HEK293 (cell line): ENCODE results near the gene SRCIN1.

Experiments
- ZNF366 ChIP-seq: fragments of 450-650 bp; formaldehyde crosslinking; conservative IDR thresholded peaks from 2 replicates; pipeline ENCODE4 v1.5.1; 2016; ENCODE audit warnings: missing biosample characterization, missing genetic modification characterization
- ZNF785 ChIP-seq: fragments of 450-650 bp; formaldehyde crosslinking; IDR thresholded peaks from 2 replicates; pipeline ENCODE4 v1.5.1; 2016; ENCODE audit warnings: missing biosample characterization, missing genetic modification characterization
- ZNF830 ChIP-seq: fragments of 450-650 bp; IDR thresholded peaks from 2 replicates; pipeline ENCODE4 v1.5.0; 2018; ENCODE audit warnings: missing biosample characterization, missing genetic modification characterization, low read depth, mild to moderate bottlenecking, moderate library complexity
- TF ChIP-seq, protein P1 (sequence below): fragments of 450-650 bp; formaldehyde crosslinking; IDR thresholded peaks from 2 replicates; pipeline ENCODE4 v1.5.1; 2016; ENCODE audit warnings: missing biosample characterization, missing genetic modification characterization

DNA sequence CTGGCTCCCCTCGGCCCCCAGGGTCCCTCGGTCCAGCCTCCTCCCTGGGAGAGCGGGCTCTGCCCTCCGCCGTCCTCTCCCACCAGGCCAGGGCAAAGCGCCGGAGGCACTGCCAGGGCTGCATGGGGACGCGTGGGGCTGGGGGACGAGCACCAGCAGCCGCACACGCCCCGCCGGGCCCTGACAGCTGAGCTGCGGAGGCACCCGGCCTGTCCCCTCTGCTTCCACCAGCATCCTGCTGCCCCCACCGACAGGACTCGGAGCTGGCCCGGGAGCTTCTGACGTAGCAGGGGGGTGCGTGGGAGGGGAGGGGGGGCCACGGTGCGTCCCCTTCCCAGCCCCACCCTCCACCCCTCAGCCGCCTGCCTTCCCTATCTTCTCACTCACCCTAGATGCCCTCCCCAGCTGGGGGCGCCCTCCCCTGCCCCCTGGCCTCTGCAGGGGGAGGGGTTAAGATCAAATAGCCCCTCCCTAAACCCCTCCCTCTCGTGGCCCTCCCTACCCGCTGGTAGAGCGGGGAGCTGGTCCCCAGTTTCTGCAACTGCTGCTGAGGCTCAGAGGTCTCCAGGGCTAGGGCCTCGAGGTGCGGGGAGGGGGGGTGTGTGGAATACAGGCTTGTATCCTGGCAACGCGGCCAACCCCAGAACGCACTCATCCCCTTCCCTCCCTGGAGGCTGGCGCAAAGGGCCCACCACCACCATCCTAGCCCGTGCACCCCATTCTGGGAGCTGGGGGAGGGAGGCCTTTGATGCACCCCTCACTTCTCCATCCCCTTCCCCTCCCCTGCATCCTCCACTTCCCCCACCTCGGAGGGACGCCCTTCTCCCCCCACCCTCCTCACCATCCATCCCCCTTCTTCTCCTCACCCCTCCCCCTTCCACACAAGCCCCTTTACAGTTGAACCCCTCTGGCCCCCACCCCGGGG, 1.0 kb downstream of the SRCIN1 start:
- TF ChIP-seq, protein P1, sequence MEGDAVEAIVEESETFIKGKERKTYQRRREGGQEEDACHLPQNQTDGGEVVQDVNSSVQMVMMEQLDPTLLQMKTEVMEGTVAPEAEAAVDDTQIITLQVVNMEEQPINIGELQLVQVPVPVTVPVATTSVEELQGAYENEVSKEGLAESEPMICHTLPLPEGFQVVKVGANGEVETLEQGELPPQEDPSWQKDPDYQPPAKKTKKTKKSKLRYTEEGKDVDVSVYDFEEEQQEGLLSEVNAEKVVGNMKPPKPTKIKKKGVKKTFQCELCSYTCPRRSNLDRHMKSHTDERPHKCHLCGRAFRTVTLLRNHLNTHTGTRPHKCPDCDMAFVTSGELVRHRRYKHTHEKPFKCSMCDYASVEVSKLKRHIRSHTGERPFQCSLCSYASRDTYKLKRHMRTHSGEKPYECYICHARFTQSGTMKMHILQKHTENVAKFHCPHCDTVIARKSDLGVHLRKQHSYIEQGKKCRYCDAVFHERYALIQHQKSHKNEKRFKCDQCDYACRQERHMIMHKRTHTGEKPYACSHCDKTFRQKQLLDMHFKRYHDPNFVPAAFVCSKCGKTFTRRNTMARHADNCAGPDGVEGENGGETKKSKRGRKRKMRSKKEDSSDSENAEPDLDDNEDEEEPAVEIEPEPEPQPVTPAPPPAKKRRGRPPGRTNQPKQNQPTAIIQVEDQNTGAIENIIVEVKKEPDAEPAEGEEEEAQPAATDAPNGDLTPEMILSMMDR (tag by site-specific recombination): peak; percentile 48; the same call in 1 of the 2 replicates
- TF ChIP-seq ZNF830 (tag by site-specific recombination): no peak
- no peak for TF ChIP-seq ZNF366 (tag by site-specific recombination)
- no peak for TF ChIP-seq ZNF785
